SK-N-SH (cell line): Measurements from ENCODE around the gene GAP43. TPM values are rescaled to one million over a fixed set of nuclear protein-coding genes. Genes with fewer than 3 reads are reported as not detected.

Source experiments
- CTCF ChIA-PET: fragments of 300-600, 350-600 bp; formaldehyde crosslinking; extraction: SDS; loops from one replicate; lab custom pipeline; 2021; lab: Yijun Ruan, JAX
- POLR2A ChIA-PET: fragments of 350-600 bp; sonication (Branson Sonifier 250); formaldehyde crosslinking; extraction: SDS; loops from one replicate; lab custom pipeline; 2020; ENCODE audit warnings: antibody characterized with exemption, inconsistent platforms; lab: Yijun Ruan, JAX
- DNase-seq: peaks from one replicate; pipeline ENCODE4 v3.0.0; 2012
- H2AFZ ChIP-seq: fragments of 200-600 bp; sonication (generic); 2 replicates; pipeline ENCODE4 v1.8.1; 2016; ENCODE audit warnings: antibody characterized with exemption, mild to moderate bottlenecking, low read depth
- H3F3A ChIP-seq: fragments of 200-600 bp; sonication (generic); replicated peaks from 2 replicates; pipeline ENCODE3; 2016; ENCODE audit warnings: antibody characterized with exemption, mild to moderate bottlenecking; ENCODE audit not compliant: insufficient read depth
- H3K27ac ChIP-seq, 2 experiments: fragments of 200-500 bp in 1 of 2; fragments of 200-600 bp in 1 of 2; sonication (Bioruptor generic) in 1 of 2; sonication (generic), shearing (Covaris generic) in 1 of 2; 2 replicates each; pipeline versions ENCODE4 v1.5.1 to v1.6.1; 2014 to 2016; ENCODE audit warnings: low read depth in 2 of 2, inconsistent platforms in 1 of 2, low read length in 1 of 2, mild to moderate bottlenecking in 1 of 2, mixed read lengths in 1 of 2
- H3K27me3 ChIP-seq: fragments of 200-600 bp; sonication (generic), shearing (Covaris generic); 2 replicates; pipeline ENCODE4 v1.6.1; 2016; ENCODE audit warnings: mixed run types; ENCODE audit not compliant: insufficient read depth
- H3K36me3 ChIP-seq, 2 experiments: fragments of 200-500 bp in 1 of 2; fragments of 200-600 bp in 1 of 2; sonication (Bioruptor generic) in 1 of 2; sonication (generic) in 1 of 2; replicated peaks in 1 of 2; 2 replicates each; pipeline versions ENCODE3 to v1.5.1; 2014 to 2016; ENCODE audit warnings: low read length in 1 of 2, mild to moderate bottlenecking in 1 of 2; ENCODE audit not compliant: insufficient read depth in 2 of 2, control insufficient read depth in 1 of 2
- H3K4me1 ChIP-seq, 2 experiments: fragments of 200-500 bp in 1 of 2; fragments of 200-600 bp in 1 of 2; sonication (Bioruptor generic) in 1 of 2; sonication (generic), shearing (Covaris generic) in 1 of 2; 2 replicates each; pipeline versions ENCODE4 v1.5.1 to v1.6.1; 2014 to 2016; ENCODE audit warnings: low read depth in 1 of 2, low read length in 1 of 2, mixed run types in 1 of 2; ENCODE audit not compliant: insufficient read depth in 2 of 2, control insufficient read depth in 1 of 2
- H3K4me2 ChIP-seq: fragments of 200-600 bp; sonication (generic), shearing (Covaris generic); 2 replicates; pipeline ENCODE4 v1.6.1; 2017; ENCODE audit warnings: mixed run types
- H3K4me3 ChIP-seq, 2 experiments: fragments of 200-500 bp in 1 of 2; fragments of 200-600 bp in 1 of 2; sonication (Bioruptor generic) in 1 of 2; sonication (generic), shearing (Covaris generic) in 1 of 2; 2 replicates each; pipeline versions ENCODE4 v1.5.1 to v1.8.1; 2014 to 2016; ENCODE audit warnings: low read depth in 2 of 2, inconsistent platforms in 1 of 2, low read length in 1 of 2, mild to moderate bottlenecking in 1 of 2, mixed read lengths in 1 of 2, moderate library complexity in 1 of 2
- H3K79me2 ChIP-seq: fragments of 200-600 bp; sonication (generic); 2 replicates; pipeline ENCODE4 v1.8.1; 2017; ENCODE audit warnings: mild to moderate bottlenecking; ENCODE audit not compliant: insufficient read depth
- H3K9ac ChIP-seq: fragments of 200-600 bp; sonication (generic); 2 replicates; pipeline ENCODE4 v1.6.1; 2017; ENCODE audit warnings: mixed run types
- H3K9me2 ChIP-seq: fragments of 200-600 bp; sonication (generic); 2 replicates; pipeline ENCODE4 v1.6.1; 2017; ENCODE audit warnings: mixed run types
- H3K9me3 ChIP-seq: fragments of 200-600 bp; sonication (generic); 2 replicates; pipeline ENCODE4 v1.6.1; 2017; ENCODE audit warnings: mixed run types, mild to moderate bottlenecking, moderate library complexity
- H4K20me1 ChIP-seq: fragments of 200-600 bp; sonication (generic); 2 replicates; pipeline ENCODE4 v1.6.1; 2017; ENCODE audit warnings: mild to moderate bottlenecking, mixed run types; ENCODE audit not compliant: insufficient read depth
- FOSL2 ChIP-seq: IDR thresholded peaks from 2 replicates; pipeline ENCODE4 v1.4.0; 2012; ENCODE audit warnings: low read depth, mild to moderate bottlenecking, moderate library complexity, borderline replicate concordance
- FOXJ3 ChIP-seq: sonication (generic); formaldehyde crosslinking; IDR thresholded peaks from 2 replicates; pipeline ENCODE4 v1.5.1; 2020; ENCODE audit warnings: mild to moderate bottlenecking, missing genetic modification reagents
- FOXM1 ChIP-seq: IDR thresholded peaks from 2 replicates; pipeline ENCODE4 v1.4.0; 2012; ENCODE audit warnings: low read depth, mild to moderate bottlenecking
- GABPA ChIP-seq: IDR thresholded peaks from 2 replicates; pipeline ENCODE4 v1.4.0; 2012; ENCODE audit warnings: low read depth, mild to moderate bottlenecking
- GATA2 ChIP-seq: sonication (generic); formaldehyde crosslinking; IDR thresholded peaks from 2 replicates; pipeline ENCODE4 v1.5.0; 2020; ENCODE audit warnings: mild to moderate bottlenecking, missing genetic modification reagents
- MXI1 ChIP-seq: IDR thresholded peaks from 2 replicates; pipeline ENCODE4 v1.6.1; 2012; ENCODE audit warnings: mild to moderate bottlenecking, low read depth, low read length, improper control_type of control experiment
- NFIC ChIP-seq: IDR thresholded peaks from 2 replicates; pipeline ENCODE4 v1.4.0; 2012; ENCODE audit warnings: borderline replicate concordance
- NRF1 ChIP-seq: IDR thresholded peaks from 2 replicates; pipeline ENCODE4 v1.6.1; 2012; ENCODE audit warnings: low read depth, mild to moderate bottlenecking, low read length
- POLR2AphosphoS5 ChIP-seq: IDR thresholded peaks from 2 replicates; pipeline ENCODE4 v1.6.1; 2012; ENCODE audit warnings: low read depth, low read length
- RCOR1 ChIP-seq: fragments of 150-350 bp; IDR thresholded peaks from 2 replicates; pipeline ENCODE4 v1.6.1; 2017; ENCODE audit warnings: antibody characterized with exemption, low read length
- RFX5 ChIP-seq: IDR thresholded peaks from 2 replicates; pipeline ENCODE4 v1.6.1; 2012; ENCODE audit warnings: mild to moderate bottlenecking, improper control_type of control experiment, low read length
- SIN3A ChIP-seq: IDR thresholded peaks from 2 replicates; pipeline ENCODE4 v1.6.1; 2012; ENCODE audit warnings: low read depth, mild to moderate bottlenecking, low read length, moderate library complexity, borderline replicate concordance
- TAF1 ChIP-seq: IDR thresholded peaks from 2 replicates; pipeline ENCODE4 v1.6.1; 2012; ENCODE audit warnings: low read depth, mild to moderate bottlenecking, low read length, moderate library complexity, borderline replicate concordance
- TCF12 ChIP-seq: IDR thresholded peaks from 2 replicates; pipeline ENCODE4 v1.4.0; 2012
- YY1 ChIP-seq: IDR thresholded peaks from 2 replicates; pipeline ENCODE4 v1.4.0; 2012; ENCODE audit warnings: low read depth, mild to moderate bottlenecking
- WGBS: methylation state at CpG from one replicate; pipeline ENCODE4 v1.1.6; 2017; ENCODE audit warnings: low lambda C conversion rate; 5-methylcytosine and 5-hydroxymethylcytosine counted together
- polyA plus RNA-seq, 3 experiments: library from polyadenylated mRNA; depleted of rRNA; stranded (reverse); fragments of >200 nt; gene quantifications; 2 replicates each; pipeline ENCODE4 v1.2.3, GENCODE V29; 2012
- TF ChIP-seq, protein P1 (sequence below): fragments of 150-350 bp; IDR thresholded peaks from 2 replicates; pipeline ENCODE4 v1.6.1; 2017; ENCODE audit warnings: antibody characterized with exemption, low read length, low read depth, borderline replicate concordance
- TF ChIP-seq, protein P2 (sequence below): IDR thresholded peaks from 2 replicates; pipeline ENCODE4 v1.6.1; 2012; ENCODE audit warnings: mild to moderate bottlenecking, low read depth, low read length, moderate library complexity
- TF ChIP-seq, protein P3 (sequence below): IDR thresholded peaks from 2 replicates; pipeline ENCODE4; 2012

The GAP43 gene
- polyA plus RNA-seq, 1 of the 3 experiments (the other 2 are of a cell fraction) = 14.0 TPM

DNA sequence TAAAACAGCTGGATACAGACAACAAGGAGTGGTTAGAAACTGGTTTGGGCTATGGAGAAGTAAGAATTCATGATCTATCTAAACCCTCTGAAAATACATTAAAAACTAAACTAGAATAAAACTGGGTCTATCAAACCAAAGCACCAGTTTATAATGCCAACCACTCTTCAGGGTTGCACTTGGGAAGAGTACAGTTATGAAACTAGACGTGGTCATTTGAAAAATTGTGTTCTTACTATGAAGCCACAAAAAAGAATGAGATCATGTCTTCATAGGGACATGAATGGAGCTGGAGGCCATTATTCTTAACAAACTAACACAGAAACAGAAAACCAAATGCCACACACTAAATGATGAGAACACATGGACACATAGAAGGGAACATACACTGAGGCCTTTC lies 103.8 kb downstream of the GAP43 start:
- ChIA-PET POLR2A (no interaction called here), CTCF (no interaction called here)
- H3K4me2 ChIP-seq = no peak overlapping the region
- TF ChIP-seq FOXJ3 (no peak), NFIC (no peak), TCF12 (no peak), GABPA (no peak), RFX5 (no peak), NRF1 (no peak), FOXM1 (no peak), FOSL2 (no peak), RCOR1 (no peak), YY1 (no peak), MXI1 (no peak), GATA2 (CRISPR knock-in tag) (no peak)
- TF ChIP-seq, protein P1, sequence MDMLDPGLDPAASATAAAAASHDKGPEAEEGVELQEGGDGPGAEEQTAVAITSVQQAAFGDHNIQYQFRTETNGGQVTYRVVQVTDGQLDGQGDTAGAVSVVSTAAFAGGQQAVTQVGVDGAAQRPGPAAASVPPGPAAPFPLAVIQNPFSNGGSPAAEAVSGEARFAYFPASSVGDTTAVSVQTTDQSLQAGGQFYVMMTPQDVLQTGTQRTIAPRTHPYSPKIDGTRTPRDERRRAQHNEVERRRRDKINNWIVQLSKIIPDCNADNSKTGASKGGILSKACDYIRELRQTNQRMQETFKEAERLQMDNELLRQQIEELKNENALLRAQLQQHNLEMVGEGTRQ = no peak
- TF ChIP-seq, protein P2, sequence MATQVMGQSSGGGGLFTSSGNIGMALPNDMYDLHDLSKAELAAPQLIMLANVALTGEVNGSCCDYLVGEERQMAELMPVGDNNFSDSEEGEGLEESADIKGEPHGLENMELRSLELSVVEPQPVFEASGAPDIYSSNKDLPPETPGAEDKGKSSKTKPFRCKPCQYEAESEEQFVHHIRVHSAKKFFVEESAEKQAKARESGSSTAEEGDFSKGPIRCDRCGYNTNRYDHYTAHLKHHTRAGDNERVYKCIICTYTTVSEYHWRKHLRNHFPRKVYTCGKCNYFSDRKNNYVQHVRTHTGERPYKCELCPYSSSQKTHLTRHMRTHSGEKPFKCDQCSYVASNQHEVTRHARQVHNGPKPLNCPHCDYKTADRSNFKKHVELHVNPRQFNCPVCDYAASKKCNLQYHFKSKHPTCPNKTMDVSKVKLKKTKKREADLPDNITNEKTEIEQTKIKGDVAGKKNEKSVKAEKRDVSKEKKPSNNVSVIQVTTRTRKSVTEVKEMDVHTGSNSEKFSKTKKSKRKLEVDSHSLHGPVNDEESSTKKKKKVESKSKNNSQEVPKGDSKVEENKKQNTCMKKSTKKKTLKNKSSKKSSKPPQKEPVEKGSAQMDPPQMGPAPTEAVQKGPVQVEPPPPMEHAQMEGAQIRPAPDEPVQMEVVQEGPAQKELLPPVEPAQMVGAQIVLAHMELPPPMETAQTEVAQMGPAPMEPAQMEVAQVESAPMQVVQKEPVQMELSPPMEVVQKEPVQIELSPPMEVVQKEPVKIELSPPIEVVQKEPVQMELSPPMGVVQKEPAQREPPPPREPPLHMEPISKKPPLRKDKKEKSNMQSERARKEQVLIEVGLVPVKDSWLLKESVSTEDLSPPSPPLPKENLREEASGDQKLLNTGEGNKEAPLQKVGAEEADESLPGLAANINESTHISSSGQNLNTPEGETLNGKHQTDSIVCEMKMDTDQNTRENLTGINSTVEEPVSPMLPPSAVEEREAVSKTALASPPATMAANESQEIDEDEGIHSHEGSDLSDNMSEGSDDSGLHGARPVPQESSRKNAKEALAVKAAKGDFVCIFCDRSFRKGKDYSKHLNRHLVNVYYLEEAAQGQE = no peak
- H3K79me2 ChIP-seq = no peaks in the 10 kb centered on the region
- H3K9ac ChIP-seq = no peak overlapping the region
- H2AFZ ChIP-seq = no peak overlapping the region
- WGBS = 62% methylated on average over 1 of the region's 1 CpG
- H3K9me2 ChIP-seq = no peaks in the 10 kb centered on the region
- no peaks in the 10 kb centered on the region; the same call in 1 of the 2 replicates for H3K9me3 ChIP-seq
- H4K20me1 ChIP-seq = no peaks in the 10 kb centered on the region
- DNase-seq = no peak
- no peak overlapping the region for H3K4me3 ChIP-seq
- H3K36me3 ChIP-seq = no peaks in the 10 kb centered on the region
- H3K4me1 ChIP-seq = no peaks in the 10 kb centered on the region
- H3K27me3 ChIP-seq = no peaks in the 10 kb centered on the region
- H3K27ac ChIP-seq = no peak overlapping the region
- H3F3A ChIP-seq = no peaks in the 10 kb centered on the region

DNA sequence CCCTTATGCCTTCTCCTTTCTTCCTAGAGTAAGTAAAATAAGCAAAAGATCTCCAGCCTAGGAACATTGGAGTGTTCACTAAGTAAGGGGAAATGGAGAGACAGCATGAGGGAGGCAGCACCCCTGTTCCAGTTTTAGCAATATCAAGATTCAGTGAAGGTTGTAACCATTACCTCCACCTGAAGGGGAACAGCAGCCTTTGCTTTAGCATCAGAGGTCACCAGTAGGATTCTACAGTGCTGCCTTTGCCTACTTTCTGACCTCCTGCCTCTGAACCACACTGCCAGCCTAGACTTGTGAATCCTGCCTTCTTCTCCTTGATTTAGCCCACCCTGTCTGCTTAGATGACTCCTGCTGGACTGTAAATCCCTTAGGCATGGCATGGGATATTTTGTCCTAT lies 104.7 kb downstream of the GAP43 start:
- DNase-seq = no peak
- Histone ChIP-seq H3K9me2 (no peaks in the 10 kb centered on the region), H3K4me1 (no peaks in the 10 kb centered on the region), H3K9ac (no peak overlapping the region), H3K79me2 (no peaks in the 10 kb centered on the region), H3K36me3 (no peaks in the 10 kb centered on the region), H4K20me1 (no peaks in the 10 kb centered on the region), H3K9me3 (no peaks in the 10 kb centered on the region; the same call in 1 of the 2 replicates), H3F3A (no peaks in the 10 kb centered on the region), H3K27me3 (no peaks in the 10 kb centered on the region), H3K4me3 (no peak overlapping the region), H3K4me2 (no peak overlapping the region), H2AFZ (no peak overlapping the region), H3K27ac (no peak overlapping the region)
- POLR2A ChIA-PET = no interaction called here
- CTCF ChIA-PET = no interaction called here
- TF ChIP-seq FOSL2 (no peak), NRF1 (no peak), RCOR1 (no peak), GABPA (no peak), SIN3A (no peak), POLR2AphosphoS5 (no peak), TAF1 (no peak), RFX5 (no peak), YY1 (no peak)
- TF ChIP-seq, protein P3, sequence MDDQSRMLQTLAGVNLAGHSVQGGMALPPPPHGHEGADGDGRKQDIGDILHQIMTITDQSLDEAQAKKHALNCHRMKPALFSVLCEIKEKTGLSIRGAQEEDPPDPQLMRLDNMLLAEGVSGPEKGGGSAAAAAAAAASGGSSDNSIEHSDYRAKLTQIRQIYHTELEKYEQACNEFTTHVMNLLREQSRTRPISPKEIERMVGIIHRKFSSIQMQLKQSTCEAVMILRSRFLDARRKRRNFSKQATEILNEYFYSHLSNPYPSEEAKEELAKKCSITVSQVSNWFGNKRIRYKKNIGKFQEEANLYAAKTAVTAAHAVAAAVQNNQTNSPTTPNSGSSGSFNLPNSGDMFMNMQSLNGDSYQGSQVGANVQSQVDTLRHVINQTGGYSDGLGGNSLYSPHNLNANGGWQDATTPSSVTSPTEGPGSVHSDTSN = no peak
- TF ChIP-seq, protein P1 = no peak
- TF ChIP-seq, protein P2 = no peak
